Nephron (organoid): ENCODE results near the gene PBX1.

Experiments
- H3K27ac Mint-ChIP-seq, 3 experiments: 2 replicates each; pipeline ENCODE4 v1.8.0; 2020; ENCODE audit warnings: mixed read lengths in 3 of 3, mild to moderate bottlenecking in 2 of 3, moderate library complexity in 1 of 3
- H3K27me3 Mint-ChIP-seq: 2 replicates; pipeline ENCODE4 v1.8.0; 2021; ENCODE audit warnings: low read depth, mild to moderate bottlenecking, moderate library complexity, mixed read lengths
- H3K36me3 Mint-ChIP-seq: 2 replicates; pipeline ENCODE4 v1.8.0; 2020; ENCODE audit warnings: low read depth, mixed read lengths
- H3K4me1 Mint-ChIP-seq: 2 replicates; pipeline ENCODE4 v1.8.0; 2020; ENCODE audit warnings: mixed read lengths
- H3K4me3 Mint-ChIP-seq, 3 experiments: 2 replicates each; pipeline ENCODE4 v1.8.0; 2020; ENCODE audit warnings: mild to moderate bottlenecking in 3 of 3, mixed read lengths in 3 of 3, moderate library complexity in 2 of 3
- H3K9me3 Mint-ChIP-seq: 2 replicates; pipeline ENCODE4 v1.8.0; 2020; ENCODE audit warnings: mixed read lengths
- TF ChIP-seq, protein P1 (sequence below), 3 experiments: fragments of 200-600 bp; sonication (generic); IDR thresholded peaks; one replicate each; pipeline ENCODE4 v1.5.0; 2021; ENCODE audit warnings: antibody characterized with exemption in 3 of 3; ENCODE audit not compliant: unreplicated experiment in 3 of 3

Gene PBX1

GRCh38 chr1:164589408-164589807, 30.4 kb downstream of the PBX1 start:
- peak overlapping the region; percentile 95 to 98 (median 97) for H3K27ac Mint-ChIP-seq
- peaks cover 93% of the 10 kb centered on the region for H3K4me1 Mint-ChIP-seq
- H3K36me3 Mint-ChIP-seq, result peaks cover 29% of the 10 kb centered on the region
- H3K4me3 Mint-ChIP-seq, result peak overlapping the region; percentile 56 to 71 (median 70)
- H3K9me3 Mint-ChIP-seq, result no peaks in the 10 kb centered on the region
- no peaks in the 10 kb centered on the region for H3K27me3 Mint-ChIP-seq
- TF ChIP-seq, protein P1, sequence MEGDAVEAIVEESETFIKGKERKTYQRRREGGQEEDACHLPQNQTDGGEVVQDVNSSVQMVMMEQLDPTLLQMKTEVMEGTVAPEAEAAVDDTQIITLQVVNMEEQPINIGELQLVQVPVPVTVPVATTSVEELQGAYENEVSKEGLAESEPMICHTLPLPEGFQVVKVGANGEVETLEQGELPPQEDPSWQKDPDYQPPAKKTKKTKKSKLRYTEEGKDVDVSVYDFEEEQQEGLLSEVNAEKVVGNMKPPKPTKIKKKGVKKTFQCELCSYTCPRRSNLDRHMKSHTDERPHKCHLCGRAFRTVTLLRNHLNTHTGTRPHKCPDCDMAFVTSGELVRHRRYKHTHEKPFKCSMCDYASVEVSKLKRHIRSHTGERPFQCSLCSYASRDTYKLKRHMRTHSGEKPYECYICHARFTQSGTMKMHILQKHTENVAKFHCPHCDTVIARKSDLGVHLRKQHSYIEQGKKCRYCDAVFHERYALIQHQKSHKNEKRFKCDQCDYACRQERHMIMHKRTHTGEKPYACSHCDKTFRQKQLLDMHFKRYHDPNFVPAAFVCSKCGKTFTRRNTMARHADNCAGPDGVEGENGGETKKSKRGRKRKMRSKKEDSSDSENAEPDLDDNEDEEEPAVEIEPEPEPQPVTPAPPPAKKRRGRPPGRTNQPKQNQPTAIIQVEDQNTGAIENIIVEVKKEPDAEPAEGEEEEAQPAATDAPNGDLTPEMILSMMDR (IDR thresholded peaks at IDR 0.05; ENCODE audit: unreplicated experiment in 3 of 3), result no peak

- peaks cover 29% of the 10 kb centered on the region for H3K36me3 Mint-ChIP-seq
- no peaks in the 10 kb centered on the region for H3K27me3 Mint-ChIP-seq
- H3K4me3 Mint-ChIP-seq, result peak overlapping the region; percentile 56 to 71 (median 71)
- H3K27ac Mint-ChIP-seq, result peak overlapping the region; percentile 95 to 98 (median 97)
- peaks cover 92% of the 10 kb centered on the region for H3K4me1 Mint-ChIP-seq
- TF ChIP-seq, protein P1 (IDR thresholded peaks at IDR 0.05; ENCODE audit: unreplicated experiment in 3 of 3), result no peak
- no peaks in the 10 kb centered on the region for H3K9me3 Mint-ChIP-seq
These were observed 31.1 kb downstream of the PBX1 start for GRCh38 chr1:164589961-164590507.

- Mint-ChIP-seq H3K4me3 (peak overlapping the region; percentile 56 to 71 (median 71)), H3K27me3 (no peaks in the 10 kb centered on the region), H3K36me3 (peaks cover 29% of the 10 kb centered on the region), H3K4me1 (peaks cover 89% of the 10 kb centered on the region), H3K9me3 (no peaks in the 10 kb centered on the region), H3K27ac (peak overlapping the region; percentile 95 to 98 (median 97))
- TF ChIP-seq, protein P1 (IDR thresholded peaks at IDR 0.05; ENCODE audit: unreplicated experiment in 3 of 3), result no peak
These were observed 31.6 kb downstream of the PBX1 start for GRCh38 chr1:164590592-164590991.

DNA sequence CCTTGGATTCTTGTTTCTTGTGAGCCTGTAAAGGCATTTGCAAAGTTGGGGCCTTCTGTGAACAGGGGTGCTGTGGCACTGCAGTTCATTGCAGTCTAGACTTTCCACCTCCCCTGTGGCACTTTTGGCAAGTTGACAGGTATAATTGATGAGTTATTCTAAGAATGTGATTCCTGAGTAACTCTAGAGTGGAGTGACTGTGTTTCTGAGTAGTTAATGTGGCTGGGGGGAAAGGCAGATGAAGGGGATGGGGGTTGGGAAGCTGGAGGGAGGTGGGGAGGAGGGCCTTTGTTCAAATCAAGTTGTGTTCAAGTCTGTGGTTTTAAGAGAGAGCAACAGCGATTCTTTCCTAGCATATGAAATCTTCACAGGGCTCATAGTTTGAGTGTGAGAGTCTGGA, 32.9 kb downstream of the PBX1 start:
- Mint-ChIP-seq H3K36me3 (peaks cover 23% of the 10 kb centered on the region), H3K4me3 (peak overlapping the region; percentile 40 to 65 (median 59)), H3K4me1 (peaks cover 83% of the 10 kb centered on the region), H3K9me3 (no peaks in the 10 kb centered on the region), H3K27ac (peak overlapping the region; percentile 95 to 98 (median 97)), H3K27me3 (no peaks in the 10 kb centered on the region)
- TF ChIP-seq, protein P1 (IDR thresholded peaks at IDR 0.05; ENCODE audit: unreplicated experiment in 3 of 3), result no peak

DNA sequence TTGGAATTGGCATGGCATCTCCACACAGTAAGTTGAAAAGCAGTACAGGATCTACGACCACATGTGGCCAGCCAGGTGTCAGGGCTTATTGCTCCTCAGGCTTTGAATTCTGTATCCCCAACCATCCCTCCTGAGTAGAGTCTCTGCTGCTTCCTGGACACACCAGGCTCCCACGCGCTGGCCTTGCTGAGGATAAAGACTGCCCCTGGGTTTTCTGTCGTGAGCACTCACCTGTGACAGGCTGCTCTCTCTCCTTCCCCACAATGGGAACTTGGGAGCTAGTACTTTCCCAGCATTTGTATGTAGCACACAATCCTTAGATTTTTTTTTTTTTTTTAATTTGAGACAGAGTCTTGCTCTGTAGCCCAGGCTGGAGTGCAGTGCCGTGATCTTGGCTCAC, 33.6 kb downstream of the PBX1 start:
- Mint-ChIP-seq H3K9me3 (no peaks in the 10 kb centered on the region), H3K4me1 (peaks cover 80% of the 10 kb centered on the region), H3K27ac (peak overlapping the region; percentile 95 to 98 (median 97)), H3K27me3 (no peaks in the 10 kb centered on the region), H3K36me3 (peaks cover 25% of the 10 kb centered on the region), H3K4me3 (no peak overlapping the region)
- TF ChIP-seq, protein P1 (IDR thresholded peaks at IDR 0.05; ENCODE audit: unreplicated experiment in 3 of 3), result no peak

DNA sequence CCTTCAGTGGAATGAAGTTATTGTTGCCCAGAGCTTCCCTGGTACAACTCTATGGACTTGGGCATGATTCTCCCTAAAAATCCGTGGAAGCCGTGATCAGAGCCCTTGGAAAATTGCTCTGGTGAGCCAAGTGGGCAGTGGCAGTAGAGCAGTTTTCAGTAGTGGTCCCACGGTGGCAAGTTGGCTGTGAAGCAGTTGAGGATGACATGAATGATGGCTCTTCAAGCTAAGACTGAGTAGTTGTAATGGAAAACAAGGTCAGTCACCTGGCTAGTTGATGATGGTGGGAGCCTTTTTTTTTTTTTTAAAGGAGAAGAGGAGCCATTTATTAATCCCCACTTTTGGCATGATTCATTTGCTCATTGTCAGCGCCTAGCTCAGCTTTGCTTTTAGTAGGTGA, 36.2 kb downstream of the PBX1 start:
- no peak overlapping the region for H3K4me3 Mint-ChIP-seq
- no peaks in the 10 kb centered on the region for H3K27me3 Mint-ChIP-seq
- H3K36me3 Mint-ChIP-seq, result peaks cover 43% of the 10 kb centered on the region
- H3K4me1 Mint-ChIP-seq, result peaks cover 77% of the 10 kb centered on the region
- peak overlapping the region; percentile 76 to 90 (median 77) for H3K27ac Mint-ChIP-seq
- TF ChIP-seq, protein P1 (IDR thresholded peaks at IDR 0.05; ENCODE audit: unreplicated experiment in 3 of 3), result no peak
- H3K9me3 Mint-ChIP-seq, result no peaks in the 10 kb centered on the region
